GM21447 (cell line): ENCODE measurements around the gene DPCD.
"Not testable (repeated sequence)": the region's sequence is repeated elsewhere in the genome, so short reads cannot be mapped to it uniquely, and the experiment has no call there.

Source experiments
- ATAC-seq: cut with Tn5 transposase; IDR thresholded peaks from one replicate; pipeline ENCODE4 v1.9.1; 2021; ENCODE audit not compliant: unreplicated experiment

The DPCD gene

DNA sequence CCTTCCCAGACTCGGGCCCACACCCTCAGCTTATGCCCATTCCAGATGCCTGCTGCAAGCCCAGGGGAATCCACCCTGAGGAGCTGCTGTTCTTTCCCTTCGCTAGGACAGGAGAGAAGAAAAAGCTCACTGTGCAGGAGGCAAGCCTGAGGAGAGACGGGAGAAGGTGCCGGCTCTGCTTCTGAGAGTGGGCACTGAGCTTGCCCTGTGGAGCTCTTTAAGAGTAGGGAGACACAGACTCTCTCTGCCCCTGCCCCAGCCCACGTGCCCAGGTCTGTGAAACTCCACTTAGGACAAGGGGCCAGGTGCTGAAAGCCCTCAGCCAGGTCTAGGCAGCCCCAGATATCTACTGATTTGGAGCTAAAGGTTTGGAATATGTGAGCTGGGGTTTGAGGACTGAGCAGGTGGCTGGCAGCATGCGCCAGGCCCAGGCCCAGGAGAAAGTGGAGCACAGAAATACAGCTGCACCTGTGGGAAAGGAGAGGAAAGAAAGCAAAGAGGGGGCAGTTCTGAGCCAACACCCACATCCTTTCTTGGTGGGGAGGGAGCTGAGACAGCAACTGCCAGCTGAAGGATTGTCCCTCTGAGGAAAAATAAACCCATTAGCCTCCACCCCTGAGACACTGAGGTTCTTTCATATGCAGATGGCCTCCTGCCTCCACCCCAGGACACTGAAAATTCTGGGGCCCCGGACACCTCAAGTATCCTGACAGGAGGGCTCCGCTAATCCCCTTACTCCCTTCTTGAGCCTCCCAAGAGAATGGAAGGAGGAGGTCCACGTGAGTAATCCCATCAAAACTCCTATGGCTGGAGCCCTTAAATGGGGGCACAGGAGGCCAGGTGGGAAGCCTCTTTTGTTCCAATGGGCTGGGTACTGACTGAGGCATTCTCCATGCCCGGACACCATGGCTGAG lies 7.4 kb upstream of the DPCD start:
- ATAC-seq: no peak

- no peak for ATAC-seq
Observed at GRCh38 chr10:101585841-101586240, 2.3 kb upstream of the DPCD start.

GRCh38 chr10:101588879-101589278 lies 758 bp downstream of the DPCD start:
- ATAC-seq: no peak

- not testable (repeated sequence) for ATAC-seq
Observed at GRCh38 chr10:101593331-101593730, 5.2 kb downstream of the DPCD start.

GRCh38 chr10:101595591-101596433 lies 7.7 kb downstream of the DPCD start:
- ATAC-seq: no peak

DNA sequence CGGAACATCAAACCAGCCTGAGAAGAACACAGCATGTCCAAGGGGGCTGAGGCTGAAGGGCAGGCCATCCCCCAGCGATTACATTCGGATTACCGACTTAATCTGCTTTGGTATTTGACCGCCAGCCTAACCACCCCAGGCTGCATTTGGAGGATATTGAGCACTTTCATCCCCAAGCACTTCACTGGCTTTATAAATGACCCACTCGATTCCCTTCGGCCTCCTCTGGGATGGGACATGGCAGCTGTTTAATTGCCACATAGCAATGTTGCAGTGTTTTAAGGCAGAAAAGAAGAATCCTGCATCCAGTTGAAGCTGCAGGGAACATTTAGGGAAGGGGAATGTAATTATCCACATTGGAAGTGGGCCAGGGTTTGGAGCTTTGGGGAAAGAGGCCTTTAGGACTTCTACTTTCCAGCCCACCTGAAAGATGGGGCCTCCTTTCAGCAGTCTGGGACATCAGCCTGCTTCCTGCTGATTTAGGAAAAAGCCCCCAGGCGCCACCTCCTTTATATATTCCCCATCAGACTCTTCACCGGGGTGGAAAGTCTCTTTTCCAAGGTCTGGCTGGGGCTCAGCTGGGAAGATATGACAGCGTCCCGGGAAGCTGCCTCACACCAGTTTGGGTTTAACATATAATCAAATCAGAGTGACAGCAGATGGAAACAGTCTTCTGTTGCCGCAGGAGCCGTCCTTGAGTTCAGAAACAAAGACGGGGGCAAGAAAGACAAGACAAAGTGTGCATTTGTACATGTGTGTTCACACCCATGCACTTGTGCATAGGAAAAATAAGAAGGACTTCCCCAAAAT lies 9.2 kb downstream of the DPCD start:
- no peak for ATAC-seq

DNA sequence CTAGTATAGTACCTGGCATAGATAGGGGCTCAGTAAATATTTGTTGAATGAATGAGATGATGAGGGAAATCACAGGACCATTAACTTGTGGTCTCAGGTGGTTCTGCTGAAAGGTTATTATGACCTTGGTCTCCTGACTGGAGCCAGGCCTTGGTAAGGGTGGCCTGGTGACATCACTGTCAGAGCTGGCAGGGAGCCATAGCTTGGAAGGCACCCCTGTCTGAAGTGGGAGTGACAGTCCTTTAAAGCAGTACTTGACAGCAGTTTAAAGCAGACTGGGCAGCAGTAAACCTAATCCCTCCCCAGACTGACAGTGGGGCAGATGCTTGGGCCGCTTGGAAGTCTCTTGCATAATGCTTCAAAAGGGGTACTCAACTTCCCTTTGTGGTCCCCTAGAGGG lies 13.4 kb downstream of the DPCD start:
- ATAC-seq: no peak

DNA sequence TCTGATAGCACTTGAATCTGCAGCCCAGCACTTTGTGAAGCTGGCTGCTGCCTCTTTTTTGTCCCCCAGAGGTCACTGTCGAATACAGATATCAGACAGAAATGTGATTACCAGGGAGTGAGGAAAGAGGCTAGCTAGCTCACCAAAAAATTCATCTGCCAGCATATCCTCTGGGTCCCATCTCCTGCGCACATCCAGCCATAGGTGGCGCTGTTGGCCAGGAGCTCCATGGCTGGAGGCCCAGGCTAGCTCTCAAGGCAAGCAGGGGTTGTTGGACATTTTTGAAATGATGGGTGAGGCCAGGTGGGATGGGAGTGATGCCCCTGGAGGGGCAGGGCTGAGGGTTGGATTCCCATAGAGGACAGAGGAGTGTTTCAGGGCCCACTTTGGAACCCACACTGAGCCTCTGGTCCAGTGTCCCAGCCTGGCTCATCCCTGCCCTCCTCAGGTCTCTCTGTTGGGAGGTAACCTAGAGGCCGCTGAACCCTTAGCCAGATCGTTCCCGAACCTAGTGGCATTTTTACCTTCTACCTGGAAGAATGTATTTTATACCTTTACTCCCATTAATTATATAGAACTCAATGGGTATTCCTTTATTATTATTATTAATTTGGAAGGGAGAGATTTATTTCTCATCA lies 14.8 kb downstream of the DPCD start:
- ATAC-seq: peak; percentile 73

GRCh38 chr10:101607124-101607523 lies 19.0 kb downstream of the DPCD start:
- no peak for ATAC-seq

- no peak for ATAC-seq
Observed at GRCh38 chr10:101609481-101609880, 21.4 kb downstream of the DPCD start.

DNA sequence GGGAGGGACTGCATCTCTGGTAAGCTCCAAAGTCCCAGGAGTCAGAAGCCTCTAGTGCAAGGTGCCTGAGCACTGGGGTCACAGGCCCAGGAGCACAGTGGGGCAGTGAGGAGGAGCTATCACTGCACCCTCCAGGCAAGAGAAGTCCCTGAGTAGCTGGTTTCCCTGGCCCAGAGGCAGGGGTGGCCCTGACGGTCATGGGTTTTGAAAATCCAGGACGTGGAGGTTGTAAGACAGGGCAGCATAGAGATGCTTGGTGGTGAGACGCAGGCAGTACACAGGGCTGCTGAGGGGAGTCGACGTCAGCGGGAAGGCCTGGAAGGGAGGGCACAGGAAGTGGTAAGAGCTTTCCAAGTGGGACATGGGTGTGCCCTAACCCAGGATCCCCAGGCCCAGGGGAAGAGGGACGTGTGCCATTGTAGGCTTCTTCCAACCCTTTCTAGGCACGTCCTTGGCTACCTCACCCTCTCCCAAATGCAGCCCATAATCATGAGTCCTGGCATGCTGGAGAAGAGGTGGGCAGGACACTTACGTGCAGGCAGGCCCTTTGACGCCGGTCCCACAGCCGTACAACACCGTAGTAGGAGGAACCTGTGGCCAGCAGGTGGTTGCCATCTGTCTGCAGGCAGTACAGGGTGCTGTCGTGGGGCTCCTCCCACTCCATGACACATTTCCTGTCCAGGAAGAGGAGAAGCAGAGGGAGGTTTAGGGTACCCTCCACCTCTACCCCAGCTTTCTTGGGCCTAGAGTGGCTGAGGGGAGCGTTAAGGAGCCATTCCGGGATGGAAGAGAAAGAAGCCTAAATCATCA lies 23.2 kb downstream of the DPCD start:
- no peak for ATAC-seq

DNA sequence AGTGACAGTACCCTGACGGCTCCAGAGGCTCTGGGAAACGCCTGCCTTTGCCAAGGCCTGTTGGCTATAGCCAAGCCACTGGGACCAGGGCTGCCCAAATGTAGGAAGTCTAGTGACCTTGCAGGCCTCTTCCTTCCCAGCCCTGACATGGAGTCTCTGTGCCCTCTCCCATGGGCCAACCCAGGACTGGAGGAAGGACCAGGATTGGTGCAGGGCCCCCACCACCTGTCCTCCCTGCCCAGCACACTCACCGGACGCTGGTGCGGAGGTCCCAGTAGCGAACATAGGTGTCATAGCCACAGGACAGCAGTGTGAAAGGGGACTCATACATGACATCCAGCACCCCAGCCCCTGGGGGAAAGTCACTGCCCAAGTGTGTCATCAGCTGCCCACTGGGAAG lies 24.0 kb downstream of the DPCD start:
- no peak for ATAC-seq

GRCh38 chr10:101612872-101613271 lies 24.8 kb downstream of the DPCD start:
- ATAC-seq: no peak

DNA sequence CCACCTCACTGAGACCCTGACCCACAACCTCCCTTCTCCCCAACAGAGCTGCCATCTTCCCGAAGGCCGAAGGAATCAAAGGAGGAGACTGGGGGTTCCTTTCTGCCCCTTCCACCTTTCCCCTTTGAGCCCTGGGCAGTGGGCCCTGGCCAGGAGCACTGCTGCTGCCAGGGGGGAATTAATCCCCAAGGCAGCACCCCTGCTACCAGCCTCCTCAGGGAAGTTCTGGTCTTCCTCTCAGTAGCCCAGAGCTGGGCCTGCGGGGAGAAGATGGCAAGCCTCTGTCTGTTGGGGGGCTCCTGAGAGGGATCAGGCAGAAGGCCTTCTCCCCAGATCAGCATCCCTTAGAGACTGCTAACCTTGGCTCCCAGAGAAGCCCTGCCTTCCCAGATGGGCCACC lies 25.5 kb downstream of the DPCD start:
- no peak for ATAC-seq

DNA sequence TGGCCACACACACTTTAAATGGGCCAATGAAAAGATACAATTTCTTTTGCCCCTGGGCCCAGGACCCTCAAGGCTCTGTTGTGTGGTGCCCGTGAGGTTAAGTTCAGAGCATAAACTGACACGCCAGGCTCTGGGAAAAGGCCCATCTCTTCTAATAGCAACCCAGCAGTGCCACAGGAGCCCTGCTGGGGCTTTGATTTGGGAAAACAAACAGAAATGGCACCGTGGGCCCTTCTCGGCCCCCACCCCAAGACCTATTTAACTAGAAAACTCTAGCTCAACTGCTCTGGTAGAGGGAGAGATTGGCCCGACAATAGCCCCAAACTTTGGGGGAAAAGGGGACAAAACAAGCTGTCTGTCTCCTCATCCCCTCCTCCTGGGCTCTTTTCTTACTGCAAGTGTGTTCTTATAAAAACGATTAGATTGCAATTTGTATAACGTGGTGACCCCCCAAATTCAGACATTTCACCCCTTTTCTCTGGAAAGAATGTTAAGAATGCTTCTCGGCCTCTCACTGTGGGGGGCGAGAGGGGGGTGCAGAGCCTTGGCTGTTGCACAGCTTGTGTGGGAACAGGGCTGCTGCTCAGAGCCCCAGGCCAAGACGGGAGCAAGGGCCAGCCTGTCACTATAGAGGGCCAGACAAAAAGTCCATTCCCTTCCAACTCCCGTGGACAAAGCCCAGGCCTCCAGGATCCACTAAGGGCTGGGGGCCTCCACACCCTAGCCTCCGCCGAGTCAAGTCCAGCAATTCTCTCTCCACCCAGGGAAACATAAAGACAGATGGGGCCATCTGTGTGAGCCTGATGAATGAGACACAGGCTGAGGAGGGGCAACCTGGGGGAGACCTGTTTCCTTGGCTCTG lies 26.8 kb downstream of the DPCD start:
- no peak for ATAC-seq

DNA sequence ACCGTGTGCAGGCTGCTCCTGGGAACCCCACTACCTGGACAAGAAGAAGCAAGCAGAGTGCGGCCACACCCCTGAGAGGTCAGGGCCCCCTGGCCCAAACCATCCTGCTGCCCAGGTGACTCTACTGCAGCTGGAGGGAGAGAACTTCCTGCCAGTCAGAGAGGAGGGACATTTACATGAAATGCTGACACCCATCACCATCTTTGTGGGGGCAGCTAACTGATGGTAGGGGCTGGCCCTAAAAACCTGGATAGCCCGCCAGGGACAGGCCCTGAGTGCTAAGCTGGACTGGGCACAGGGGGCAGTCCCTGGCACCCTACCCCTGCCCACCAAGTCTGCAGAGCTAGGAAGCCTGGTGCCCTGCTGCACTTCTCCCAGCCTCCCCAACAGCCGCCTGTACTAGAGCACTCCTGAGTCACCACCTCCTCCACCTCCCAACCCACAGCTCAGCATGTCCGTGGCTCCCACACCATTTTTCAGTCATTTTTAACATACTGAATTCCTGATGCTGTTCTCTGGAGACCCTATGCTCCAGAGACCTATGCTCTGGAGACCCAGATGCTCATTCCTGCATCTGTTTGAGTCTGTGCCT lies 27.5 kb downstream of the DPCD start:
- no peak for ATAC-seq

DNA sequence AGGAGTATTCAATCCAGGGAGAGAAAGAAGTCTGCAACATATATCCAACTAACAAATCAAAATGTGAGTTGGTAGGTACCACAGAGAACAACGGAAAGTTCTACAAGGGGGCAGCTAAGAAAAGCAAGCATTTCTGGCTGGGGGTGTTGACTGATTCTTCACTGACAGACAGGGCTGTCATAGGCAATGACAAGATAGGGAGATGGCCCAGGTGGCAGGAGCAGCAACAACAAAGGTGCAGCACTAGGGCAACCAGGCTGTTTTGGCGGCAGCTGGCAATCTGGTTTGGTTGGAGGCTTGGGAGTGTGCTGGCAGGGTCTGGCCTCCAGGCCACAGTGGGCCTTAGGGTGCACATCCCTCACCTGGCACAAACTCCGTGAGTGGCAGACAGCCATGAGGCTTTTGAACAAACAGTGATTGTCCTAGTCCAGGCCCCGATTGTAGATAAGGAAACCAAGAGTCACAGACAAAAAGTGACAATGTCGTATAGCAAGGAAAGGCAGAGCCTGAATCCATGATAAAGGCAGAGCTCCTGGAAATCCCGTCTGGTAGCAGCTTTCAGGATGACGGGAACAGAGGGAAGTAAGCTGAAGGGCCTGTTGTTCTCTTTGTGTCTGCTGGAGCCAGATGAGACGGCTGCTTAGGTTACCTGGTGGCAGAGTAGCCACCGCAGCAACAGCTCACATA lies 28.4 kb downstream of the DPCD start:
- ATAC-seq: no peak
